Panc1 (cell line): ENCODE results near the gene ABCA1. TPM values are rescaled to one million over a fixed set of nuclear protein-coding genes. Genes with fewer than 3 reads are reported as not detected.

ENCODE experiments used
- ATAC-seq: fragments of 200-7000 bp; cut with Tn5 transposase; 2 replicates; pipeline ENCODE4 v1.9.1; 2020; ENCODE audit warnings: mild to moderate bottlenecking, moderate library complexity
- BruUV-seq: library from RNA; stranded (reverse); fragments of 400-500 nt; replicated peaks from 2 replicates; lab custom pipeline; 2021; lab: Mats Ljungman, UMichigan
- CTCF ChIA-PET: fragments of 300-600 bp; sonication (Branson Sonifier 250); formaldehyde crosslinking; loops from one replicate; lab custom pipeline; 2022; ENCODE audit warnings: antibody characterized with exemption; lab: Charles Lee
- POLR2A ChIA-PET: fragments of 300-600 bp; sonication (Branson Sonifier 250); formaldehyde crosslinking; loops from one replicate; lab custom pipeline; 2022; ENCODE audit warnings: antibody characterized with exemption; lab: Charles Lee
- DNase-seq: peaks from one replicate; pipeline ENCODE4 v3.0.0-alpha.2; 2010; ENCODE audit warnings: low read depth, low spot score
- H3K27ac ChIP-seq: 2 replicates; pipeline ENCODE4 v1.5.1; 2011; ENCODE audit warnings: mild to moderate bottlenecking, low read length, inconsistent platforms
- H3K27me3 ChIP-seq: fragments of 200-500 bp; sonication (Bioruptor generic); 2 replicates; pipeline ENCODE4 v1.6.0; 2014; ENCODE audit warnings: low read length, inconsistent platforms; ENCODE audit not compliant: control insufficient read depth, insufficient read depth
- H3K36me3 ChIP-seq: fragments of 200-500 bp; sonication (Bioruptor generic); 2 replicates; pipeline ENCODE4 v1.5.1; 2014; ENCODE audit warnings: inconsistent platforms, mild to moderate bottlenecking, low read length, moderate library complexity; ENCODE audit not compliant: control insufficient read depth, insufficient read depth
- H3K4me1 ChIP-seq: 2 replicates; pipeline ENCODE4 v1.5.1; 2011; ENCODE audit warnings: inconsistent platforms, mild to moderate bottlenecking, low read length, moderate library complexity; ENCODE audit not compliant: control insufficient read depth, insufficient read depth
- H3K4me3 ChIP-seq, 2 experiments: 2 replicates each; pipeline ENCODE4 v1.5.1; 2011 to 2012; ENCODE audit warnings: low read depth in 2 of 2, low read length in 2 of 2, mild to moderate bottlenecking in 2 of 2, inconsistent platforms in 1 of 2, moderate library complexity in 1 of 2
- H3K9me3 ChIP-seq: fragments of 200-500 bp; sonication (Bioruptor generic); 2 replicates; pipeline ENCODE4 v1.5.1; 2014; ENCODE audit warnings: low read depth, mild to moderate bottlenecking, inconsistent platforms, low read length, moderate library complexity; ENCODE audit not compliant: control insufficient read depth, insufficient read depth
- CTCF ChIP-seq: fragments of 450-650 bp; IDR thresholded peaks from 2 replicates; pipeline ENCODE4 v1.5.1; 2017; ENCODE audit warnings: mild to moderate bottlenecking
- POLR2AphosphoS5 ChIP-seq: IDR thresholded peaks from 2 replicates; pipeline ENCODE4 v1.6.1; 2012; ENCODE audit warnings: mild to moderate bottlenecking, low read depth, low read length, moderate library complexity
- REST ChIP-seq, 2 experiments: IDR thresholded peaks; 2 replicates each; pipeline ENCODE4 v1.6.1; 2011 to 2012; ENCODE audit warnings: low read depth in 2 of 2, control low read depth in 1 of 2, low read length in 1 of 2, mild to moderate bottlenecking in 1 of 2, moderate library complexity in 1 of 2; ENCODE audit not compliant: insufficient read depth in 1 of 2
- SIN3A ChIP-seq: IDR thresholded peaks from 2 replicates; pipeline ENCODE4 v1.6.1; 2012; ENCODE audit warnings: low read depth, mild to moderate bottlenecking, low read length, moderate library complexity, borderline replicate concordance; ENCODE audit not compliant: insufficient read depth
- TCF7L2 ChIP-seq: IDR thresholded peaks from 2 replicates; pipeline ENCODE4 v1.6.1; 2011; ENCODE audit warnings: mild to moderate bottlenecking, low read depth, low read length, inconsistent platforms
- in situ Hi-C: cut with HindIII; loops from 2 replicates; pipeline ENCODE4 v1.10.0; 2016; ENCODE audit warnings: low sequenced_read_pairs, low pct_unique_long_range_greater_than_20kb
- intact Hi-C: fragments of 100-400 bp; cut with micrococcal nuclease; formaldehyde crosslinking; loops from one replicate; pipeline ENCODE4 v1.10.0; 2022; ENCODE audit not compliant: unreplicated experiment
- total RNA-seq: library from RNA; stranded (reverse); gene quantifications from one replicate; pipeline ENCODE4 v1.2.1, GENCODE V29; 2021; ENCODE audit not compliant: unreplicated experiment

Gene ABCA1
- total RNA-seq, 1 experiment from 2014 or later: 2.6 TPM

- in situ Hi-C loops: no loop called here
- no peaks in the 10 kb centered on the region for H3K4me1 ChIP-seq
- H3K27me3 ChIP-seq: no peaks in the 10 kb centered on the region
- ATAC-seq (no peak), DNase-seq (no peak)
- no peaks in the 10 kb centered on the region for H3K9me3 ChIP-seq
- no peak overlapping the region for H3K4me3 ChIP-seq
- no TSS peak for BruUV-seq
- no peak overlapping the region for H3K27ac ChIP-seq
- CTCF ChIA-PET: no interaction called here
- H3K36me3 ChIP-seq: no peaks in the 10 kb centered on the region
- intact Hi-C loops: no loop called here
- no peak for TF ChIP-seq CTCF
- no peak for TF ChIP-seq TCF7L2
- POLR2A ChIA-PET: no interaction called here
Measured at GRCh38 chr9:104895572-104895971, 32.4 kb downstream of the ABCA1 start.

- Histone ChIP-seq H3K9me3 (no peaks in the 10 kb centered on the region), H3K4me1 (no peaks in the 10 kb centered on the region), H3K4me3 (no peak overlapping the region), H3K27ac (no peak overlapping the region), H3K36me3 (no peaks in the 10 kb centered on the region), H3K27me3 (no peaks in the 10 kb centered on the region)
- in situ Hi-C loops (no loop called here), intact Hi-C loops (no loop called here)
- POLR2A ChIA-PET: no interaction called here
- DNase-seq (no peak), ATAC-seq (no peak)
- TF ChIP-seq POLR2AphosphoS5: no peak
- TF ChIP-seq SIN3A: no peak
- TF ChIP-seq REST (IDR thresholded peaks at IDR 0.05; ENCODE audit: insufficient read depth in 1 of 2, low read depth in 2 of 2, low read length in 1 of 2): no peak
- TF ChIP-seq TCF7L2: no peak
- TF ChIP-seq CTCF: no peak
- BruUV-seq: no TSS peak
- CTCF ChIA-PET: no interaction called here
Measured at GRCh38 chr9:104892701-104893100, 35.3 kb downstream of the ABCA1 start.

- H3K4me1 ChIP-seq: no peaks in the 10 kb centered on the region
- H3K27me3 ChIP-seq: no peaks in the 10 kb centered on the region
- CTCF ChIA-PET: no interaction called here
- TF ChIP-seq POLR2AphosphoS5 (no peak), CTCF (no peak), REST (IDR thresholded peaks at IDR 0.05; ENCODE audit: insufficient read depth in 1 of 2, low read depth in 2 of 2, low read length in 1 of 2) (no peak), TCF7L2 (no peak), SIN3A (no peak)
- intact Hi-C loops: no loop called here
- no peak for DNase-seq
- POLR2A ChIA-PET: no interaction called here
- BruUV-seq: no TSS peak
- no peak overlapping the region for H3K4me3 ChIP-seq
- in situ Hi-C loops: no loop called here
- H3K27ac ChIP-seq: no peak overlapping the region
- no peaks in the 10 kb centered on the region for H3K9me3 ChIP-seq
- ATAC-seq: no peak
- H3K36me3 ChIP-seq: no peaks in the 10 kb centered on the region
Measured at GRCh38 chr9:104890433-104890770, 37.6 kb downstream of the ABCA1 start.
